Measurements from ENCODE around the gene LTF. TPM values are rescaled to one million over a fixed set of nuclear protein-coding genes. Genes with fewer than 3 reads are reported as not detected.

Gene LTF
- total and polyA plus RNA-seq, 9 of the 15 experiments (the other 6 are each of a cell fraction or from before 2014, with no cell fraction given) = 0.07 TPM; not detected in 8

GRCh38 chr3:46508850-46509591 lies 44.3 kb upstream of the LTF start (continued):
- TF ChIP-seq POLR2AphosphoS5 (IDR thresholded peaks at IDR 0.05; ENCODE audit: control insufficient read depth, insufficient read depth, low read depth, low read length) (peak; percentile 98), DPF2 (IDR thresholded peaks at IDR 0.05) (peak; percentile 100), ZNF77 (CRISPR knock-in tag; IDR thresholded peaks at IDR 0.05) (no peak), FOXK2 (conservative IDR thresholded peaks at IDR 0.05 in 1 of 2, IDR thresholded peaks at IDR 0.05 in 1 of 2; ENCODE audit: low read depth in 2 of 2) (peak; percentile 68 to 82), BMI1 (IDR thresholded peaks at IDR 0.05; ENCODE audit: low read length) (no peak), PHTF2 (CRISPR knock-in tag; IDR thresholded peaks at IDR 0.05) (no peak), SMAD1 (IDR thresholded peaks at IDR 0.05; ENCODE audit: low read depth, low read length, partially characterized antibody) (peak; percentile 95), ZBTB1 (CRISPR knock-in tag; IDR thresholded peaks at IDR 0.05; ENCODE audit: borderline replicate concordance, low read depth) (no peak), PURB (CRISPR knock-in tag; IDR thresholded peaks at IDR 0.05; ENCODE audit: low read depth) (no peak), ETS2 (tag; IDR thresholded peaks at IDR 0.05; ENCODE audit: borderline replicate concordance, poor library complexity, severe bottlenecking) (no peak), HMGN3 (IDR thresholded peaks at IDR 0.05; ENCODE audit: borderline replicate concordance, extremely low read depth, insufficient read length, low read depth, low read length) (peak; percentile 99), ETV5 (CRISPR knock-in tag; IDR thresholded peaks at IDR 0.05; ENCODE audit: low read depth) (no peak), ZNF324 (CRISPR knock-in tag; IDR thresholded peaks at IDR 0.05) (no peak), NFATC3 (IDR thresholded peaks at IDR 0.05) (peak; percentile 95), RFX1 (IDR thresholded peaks at IDR 0.05) (peak; percentile 74)
- TF ChIP-seq, protein P1, sequence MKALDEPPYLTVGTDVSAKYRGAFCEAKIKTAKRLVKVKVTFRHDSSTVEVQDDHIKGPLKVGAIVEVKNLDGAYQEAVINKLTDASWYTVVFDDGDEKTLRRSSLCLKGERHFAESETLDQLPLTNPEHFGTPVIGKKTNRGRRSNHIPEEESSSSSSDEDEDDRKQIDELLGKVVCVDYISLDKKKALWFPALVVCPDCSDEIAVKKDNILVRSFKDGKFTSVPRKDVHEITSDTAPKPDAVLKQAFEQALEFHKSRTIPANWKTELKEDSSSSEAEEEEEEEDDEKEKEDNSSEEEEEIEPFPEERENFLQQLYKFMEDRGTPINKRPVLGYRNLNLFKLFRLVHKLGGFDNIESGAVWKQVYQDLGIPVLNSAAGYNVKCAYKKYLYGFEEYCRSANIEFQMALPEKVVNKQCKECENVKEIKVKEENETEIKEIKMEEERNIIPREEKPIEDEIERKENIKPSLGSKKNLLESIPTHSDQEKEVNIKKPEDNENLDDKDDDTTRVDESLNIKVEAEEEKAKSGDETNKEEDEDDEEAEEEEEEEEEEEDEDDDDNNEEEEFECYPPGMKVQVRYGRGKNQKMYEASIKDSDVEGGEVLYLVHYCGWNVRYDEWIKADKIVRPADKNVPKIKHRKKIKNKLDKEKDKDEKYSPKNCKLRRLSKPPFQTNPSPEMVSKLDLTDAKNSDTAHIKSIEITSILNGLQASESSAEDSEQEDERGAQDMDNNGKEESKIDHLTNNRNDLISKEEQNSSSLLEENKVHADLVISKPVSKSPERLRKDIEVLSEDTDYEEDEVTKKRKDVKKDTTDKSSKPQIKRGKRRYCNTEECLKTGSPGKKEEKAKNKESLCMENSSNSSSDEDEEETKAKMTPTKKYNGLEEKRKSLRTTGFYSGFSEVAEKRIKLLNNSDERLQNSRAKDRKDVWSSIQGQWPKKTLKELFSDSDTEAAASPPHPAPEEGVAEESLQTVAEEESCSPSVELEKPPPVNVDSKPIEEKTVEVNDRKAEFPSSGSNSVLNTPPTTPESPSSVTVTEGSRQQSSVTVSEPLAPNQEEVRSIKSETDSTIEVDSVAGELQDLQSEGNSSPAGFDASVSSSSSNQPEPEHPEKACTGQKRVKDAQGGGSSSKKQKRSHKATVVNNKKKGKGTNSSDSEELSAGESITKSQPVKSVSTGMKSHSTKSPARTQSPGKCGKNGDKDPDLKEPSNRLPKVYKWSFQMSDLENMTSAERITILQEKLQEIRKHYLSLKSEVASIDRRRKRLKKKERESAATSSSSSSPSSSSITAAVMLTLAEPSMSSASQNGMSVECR (CRISPR knock-in tag; IDR thresholded peaks at IDR 0.05) = no peak
- TF ChIP-seq, protein P2, sequence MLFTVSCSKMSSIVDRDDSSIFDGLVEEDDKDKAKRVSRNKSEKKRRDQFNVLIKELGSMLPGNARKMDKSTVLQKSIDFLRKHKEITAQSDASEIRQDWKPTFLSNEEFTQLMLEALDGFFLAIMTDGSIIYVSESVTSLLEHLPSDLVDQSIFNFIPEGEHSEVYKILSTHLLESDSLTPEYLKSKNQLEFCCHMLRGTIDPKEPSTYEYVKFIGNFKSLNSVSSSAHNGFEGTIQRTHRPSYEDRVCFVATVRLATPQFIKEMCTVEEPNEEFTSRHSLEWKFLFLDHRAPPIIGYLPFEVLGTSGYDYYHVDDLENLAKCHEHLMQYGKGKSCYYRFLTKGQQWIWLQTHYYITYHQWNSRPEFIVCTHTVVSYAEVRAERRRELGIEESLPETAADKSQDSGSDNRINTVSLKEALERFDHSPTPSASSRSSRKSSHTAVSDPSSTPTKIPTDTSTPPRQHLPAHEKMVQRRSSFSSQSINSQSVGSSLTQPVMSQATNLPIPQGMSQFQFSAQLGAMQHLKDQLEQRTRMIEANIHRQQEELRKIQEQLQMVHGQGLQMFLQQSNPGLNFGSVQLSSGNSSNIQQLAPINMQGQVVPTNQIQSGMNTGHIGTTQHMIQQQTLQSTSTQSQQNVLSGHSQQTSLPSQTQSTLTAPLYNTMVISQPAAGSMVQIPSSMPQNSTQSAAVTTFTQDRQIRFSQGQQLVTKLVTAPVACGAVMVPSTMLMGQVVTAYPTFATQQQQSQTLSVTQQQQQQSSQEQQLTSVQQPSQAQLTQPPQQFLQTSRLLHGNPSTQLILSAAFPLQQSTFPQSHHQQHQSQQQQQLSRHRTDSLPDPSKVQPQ (CRISPR knock-in tag; IDR thresholded peaks at IDR 0.05; ENCODE audit: borderline replicate concordance) = no peak

Measured in K562 (cell line).